ENCODE measurements around the gene OSCAR.

The OSCAR gene

DNA sequence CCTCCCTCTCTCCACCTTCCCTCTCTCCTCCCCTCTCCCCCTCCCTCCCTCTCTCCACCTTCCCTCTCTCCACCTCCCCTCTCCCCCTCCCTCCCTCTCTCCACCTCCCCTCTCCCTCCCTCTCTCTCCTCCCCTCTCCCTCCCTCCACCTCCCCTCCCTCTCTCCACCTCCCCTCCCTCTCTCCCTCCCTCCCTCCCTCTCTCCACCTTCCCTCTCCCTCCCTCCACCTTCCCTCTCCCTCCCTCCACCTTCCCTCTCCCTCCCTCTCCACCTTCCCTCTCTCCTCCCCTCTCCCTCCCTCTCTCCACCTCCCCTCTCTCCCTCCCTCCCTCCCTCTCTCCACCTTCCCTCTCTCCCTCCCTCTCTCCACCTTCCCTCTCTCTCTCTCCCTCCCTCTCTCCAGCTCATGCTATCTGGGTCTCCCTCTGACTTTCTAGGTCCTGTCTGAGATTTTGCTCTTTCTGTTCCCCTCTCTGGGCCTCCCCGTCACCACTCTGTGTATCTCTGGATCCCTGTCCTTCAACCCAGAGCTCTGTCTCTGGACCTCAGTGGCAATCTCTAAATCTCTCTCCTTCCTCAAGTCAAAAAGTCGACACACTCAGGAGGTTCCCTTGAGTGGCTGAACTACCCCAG, 33.5 kb upstream of the OSCAR start:
- no peak for DNase-seq (ENCODE audit: low spot score)
- Mint-ChIP-seq H3K27me3 (ENCODE audit: low read depth) (no peaks in the 10 kb centered on the region), H3K4me1 (ENCODE audit: low read depth) (peaks cover 19% of the 10 kb centered on the region), H3K27ac (peak overlapping the region; percentile 73), H3K4me3 (no peak overlapping the region), H3K36me3 (ENCODE audit: low read depth) (peaks cover 7% of the 10 kb centered on the region), H3K9me3 (no peaks in the 10 kb centered on the region)

GRCh38 chr19:54133312-54133956, 32.8 kb upstream of the OSCAR start:
- no peaks in the 10 kb centered on the region for H3K27me3 Mint-ChIP-seq (ENCODE audit: low read depth)
- peaks cover 13% of the 10 kb centered on the region for H3K4me1 Mint-ChIP-seq (ENCODE audit: low read depth)
- DNase-seq (ENCODE audit: low spot score), result no peak
- no peaks in the 10 kb centered on the region for H3K9me3 Mint-ChIP-seq
- H3K36me3 Mint-ChIP-seq (ENCODE audit: low read depth), result peaks cover 4% of the 10 kb centered on the region
- H3K4me3 Mint-ChIP-seq, result no peak overlapping the region
- no peak overlapping the region for H3K27ac Mint-ChIP-seq

- Mint-ChIP-seq H3K27me3 (ENCODE audit: low read depth) (no peaks in the 10 kb centered on the region), H3K36me3 (ENCODE audit: low read depth) (peaks cover 4% of the 10 kb centered on the region), H3K4me1 (ENCODE audit: low read depth) (peaks cover 5% of the 10 kb centered on the region), H3K9me3 (no peaks in the 10 kb centered on the region), H3K27ac (no peak overlapping the region), H3K4me3 (no peak overlapping the region)
- no peak for DNase-seq (ENCODE audit: low spot score)
These were observed 29.0 kb upstream of the OSCAR start for GRCh38 chr19:54129617-54129996.

GRCh38 chr19:54128796-54129616, 28.4 kb upstream of the OSCAR start:
- Mint-ChIP-seq H3K4me1 (ENCODE audit: low read depth) (no peaks in the 10 kb centered on the region), H3K4me3 (no peak overlapping the region), H3K9me3 (no peaks in the 10 kb centered on the region), H3K27me3 (ENCODE audit: low read depth) (no peaks in the 10 kb centered on the region), H3K36me3 (ENCODE audit: low read depth) (peaks cover 4% of the 10 kb centered on the region), H3K27ac (no peak overlapping the region)
- DNase-seq (ENCODE audit: low spot score), result no peak

GRCh38 chr19:54128441-54128725, 27.8 kb upstream of the OSCAR start:
- no peak overlapping the region for H3K27ac Mint-ChIP-seq
- DNase-seq (ENCODE audit: low spot score), result no peak
- H3K27me3 Mint-ChIP-seq (ENCODE audit: low read depth), result no peaks in the 10 kb centered on the region
- no peaks in the 10 kb centered on the region for H3K4me1 Mint-ChIP-seq (ENCODE audit: low read depth)
- H3K36me3 Mint-ChIP-seq (ENCODE audit: low read depth), result peaks cover 6% of the 10 kb centered on the region
- H3K4me3 Mint-ChIP-seq, result no peak overlapping the region
- H3K9me3 Mint-ChIP-seq, result no peaks in the 10 kb centered on the region

GRCh38 chr19:54127688-54128440, 27.3 kb upstream of the OSCAR start:
- Mint-ChIP-seq H3K4me1 (ENCODE audit: low read depth) (no peaks in the 10 kb centered on the region), H3K27me3 (ENCODE audit: low read depth) (no peaks in the 10 kb centered on the region), H3K27ac (no peak overlapping the region), H3K9me3 (no peaks in the 10 kb centered on the region), H3K36me3 (ENCODE audit: low read depth) (peaks cover 8% of the 10 kb centered on the region), H3K4me3 (no peak overlapping the region)
- DNase-seq (ENCODE audit: low spot score), result no peak

GRCh38 chr19:54125713-54126112, 25.1 kb upstream of the OSCAR start:
- Mint-ChIP-seq H3K9me3 (no peaks in the 10 kb centered on the region), H3K27me3 (ENCODE audit: low read depth) (no peaks in the 10 kb centered on the region), H3K36me3 (ENCODE audit: low read depth) (peaks cover 14% of the 10 kb centered on the region), H3K27ac (no peak overlapping the region), H3K4me1 (ENCODE audit: low read depth) (no peaks in the 10 kb centered on the region), H3K4me3 (no peak overlapping the region)
- no peak for DNase-seq (ENCODE audit: low spot score)

GRCh38 chr19:54124393-54124792, 23.8 kb upstream of the OSCAR start:
- Mint-ChIP-seq H3K4me3 (no peak overlapping the region), H3K27me3 (ENCODE audit: low read depth) (no peaks in the 10 kb centered on the region), H3K27ac (no peak overlapping the region), H3K9me3 (no peaks in the 10 kb centered on the region), H3K36me3 (ENCODE audit: low read depth) (peaks cover 22% of the 10 kb centered on the region), H3K4me1 (ENCODE audit: low read depth) (no peaks in the 10 kb centered on the region)
- no peak for DNase-seq (ENCODE audit: low spot score)

DNA sequence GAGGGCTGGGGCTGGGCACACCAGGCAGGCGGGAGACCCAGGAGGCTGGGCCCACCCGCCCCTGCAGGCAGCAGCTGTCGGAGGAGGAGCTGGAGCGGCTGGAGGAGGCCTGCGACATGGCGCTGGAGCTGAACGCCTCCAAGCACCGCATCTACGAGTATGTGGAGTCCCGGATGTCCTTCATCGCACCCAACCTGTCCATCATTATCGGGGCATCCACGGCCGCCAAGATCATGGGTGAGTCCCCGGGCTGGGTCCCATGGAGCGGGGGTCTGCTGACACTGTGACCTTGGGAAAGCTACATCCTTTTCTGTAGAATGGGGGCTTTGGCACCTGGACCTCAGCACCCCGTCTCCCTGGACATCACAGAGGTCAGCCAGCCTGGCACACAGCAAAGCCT, 23.1 kb upstream of the OSCAR start:
- no peaks in the 10 kb centered on the region for H3K4me1 Mint-ChIP-seq (ENCODE audit: low read depth)
- H3K27ac Mint-ChIP-seq, result no peak overlapping the region
- no peak for DNase-seq (ENCODE audit: low spot score)
- no peaks in the 10 kb centered on the region for H3K9me3 Mint-ChIP-seq
- peaks cover 22% of the 10 kb centered on the region for H3K36me3 Mint-ChIP-seq (ENCODE audit: low read depth)
- H3K27me3 Mint-ChIP-seq (ENCODE audit: low read depth), result no peaks in the 10 kb centered on the region
- H3K4me3 Mint-ChIP-seq, result no peak overlapping the region

GRCh38 chr19:54121259-54121658, 20.7 kb upstream of the OSCAR start:
- no peaks in the 10 kb centered on the region for H3K27me3 Mint-ChIP-seq (ENCODE audit: low read depth)
- H3K4me3 Mint-ChIP-seq, result no peak overlapping the region
- no peak overlapping the region for H3K27ac Mint-ChIP-seq
- peaks cover 5% of the 10 kb centered on the region for H3K4me1 Mint-ChIP-seq (ENCODE audit: low read depth)
- no peak for DNase-seq (ENCODE audit: low spot score)
- H3K36me3 Mint-ChIP-seq (ENCODE audit: low read depth), result peaks cover 26% of the 10 kb centered on the region
- no peaks in the 10 kb centered on the region for H3K9me3 Mint-ChIP-seq

DNA sequence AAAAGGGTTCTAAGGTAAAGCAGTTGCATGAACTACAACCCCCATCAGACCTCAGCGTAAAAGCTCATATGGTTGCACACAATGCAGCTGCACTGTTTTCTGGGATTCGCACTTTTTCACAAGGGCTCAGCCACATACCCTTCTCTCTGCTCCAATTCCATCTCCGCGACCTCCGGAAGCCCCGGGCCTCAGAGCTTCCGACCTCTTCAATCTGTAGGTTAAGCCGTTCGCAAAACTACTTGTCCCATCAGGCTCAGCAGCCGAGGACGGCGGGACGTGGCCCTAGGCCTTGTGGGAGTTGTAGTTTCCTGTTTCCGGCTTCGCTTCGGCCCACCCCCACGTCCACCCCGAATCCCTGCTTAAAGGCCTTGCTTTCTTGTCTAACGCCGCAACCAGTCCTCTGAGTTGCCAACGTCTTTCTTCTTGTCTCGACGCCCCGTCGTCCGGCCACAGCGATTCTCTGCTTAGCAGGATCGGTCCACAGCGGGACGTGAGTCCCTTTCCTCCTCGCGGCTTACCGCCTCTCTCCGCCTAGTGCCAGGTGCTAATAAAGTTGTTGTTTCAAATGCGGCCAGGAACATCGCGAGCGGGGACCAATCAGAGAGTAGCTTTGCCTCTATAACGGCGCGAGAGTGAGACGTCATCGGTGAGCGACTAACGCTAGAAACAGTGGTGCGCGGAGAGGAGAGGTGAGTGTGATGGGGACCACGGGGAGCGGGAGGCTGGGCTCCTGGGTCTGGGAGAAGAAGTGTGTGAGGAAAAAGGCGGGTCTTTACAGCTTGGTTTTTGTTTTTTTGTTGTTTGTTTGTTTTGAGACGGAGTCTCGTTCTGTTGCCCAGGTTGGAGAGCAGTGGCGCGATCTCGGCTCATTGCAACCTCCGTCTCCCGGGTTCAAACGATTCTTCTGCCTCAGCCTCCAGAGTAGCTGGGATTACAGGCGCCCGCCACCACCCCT, 14.8 kb upstream of the OSCAR start, which contains the start of the genes PRPF31 and TFPT:
Gene PRPF31 (plus strand): TSS at position 646 of the 955 bp plus-strand sequence. CDS start 2,525 bp downstream, outside the sequence.
Gene TFPT (minus strand): TSS at position 549 of the 955 bp plus-strand sequence. CDS start 388 bp downstream, at position 161.
- peaks cover 36% of the 10 kb centered on the region for H3K36me3 Mint-ChIP-seq (ENCODE audit: low read depth)
- peak; percentile 96 for DNase-seq (ENCODE audit: low spot score)

GRCh38 chr19:54114340-54115108, 13.9 kb upstream of the OSCAR start:
- H3K27ac Mint-ChIP-seq, result peak overlapping the region; percentile 93
- peaks cover 24% of the 10 kb centered on the region for H3K4me1 Mint-ChIP-seq (ENCODE audit: low read depth)
- H3K27me3 Mint-ChIP-seq (ENCODE audit: low read depth), result peaks cover 2% of the 10 kb centered on the region
- DNase-seq (ENCODE audit: low spot score), result peak; percentile 45
- H3K36me3 Mint-ChIP-seq (ENCODE audit: low read depth), result peaks cover 32% of the 10 kb centered on the region
- H3K4me3 Mint-ChIP-seq, result peak overlapping the region; percentile 95
- no peaks in the 10 kb centered on the region for H3K9me3 Mint-ChIP-seq

More for the DNA sequence above, 14.8 kb upstream of the OSCAR start, which contains the start of the genes PRPF31 and TFPT:
- H3K4me1 Mint-ChIP-seq (ENCODE audit: low read depth), result peaks cover 24% of the 10 kb centered on the region
- peak within 1 kb of the TSS; percentile 93 for H3K27ac Mint-ChIP-seq
- H3K9me3 Mint-ChIP-seq, result no peaks in the 10 kb centered on the region
- peak within 1 kb of the TSS; percentile 95 for H3K4me3 Mint-ChIP-seq
- peaks cover 2% of the 10 kb centered on the region for H3K27me3 Mint-ChIP-seq (ENCODE audit: low read depth)
